ENCODE measurements around the gene ITGA2. TPM values are rescaled to one million over a fixed set of nuclear protein-coding genes. Genes with fewer than 3 reads are reported as not detected.
A peak's percentile ranks its signal among the peaks of the same experiment; 100 is the strongest.

Gene ITGA2
- total and polyA plus RNA-seq, 9 of the 15 experiments (the other 6 are each of a cell fraction or from before 2014, with no cell fraction given): 0.01 to 0.09 (median 0.03) TPM; not detected in 5

DNA sequence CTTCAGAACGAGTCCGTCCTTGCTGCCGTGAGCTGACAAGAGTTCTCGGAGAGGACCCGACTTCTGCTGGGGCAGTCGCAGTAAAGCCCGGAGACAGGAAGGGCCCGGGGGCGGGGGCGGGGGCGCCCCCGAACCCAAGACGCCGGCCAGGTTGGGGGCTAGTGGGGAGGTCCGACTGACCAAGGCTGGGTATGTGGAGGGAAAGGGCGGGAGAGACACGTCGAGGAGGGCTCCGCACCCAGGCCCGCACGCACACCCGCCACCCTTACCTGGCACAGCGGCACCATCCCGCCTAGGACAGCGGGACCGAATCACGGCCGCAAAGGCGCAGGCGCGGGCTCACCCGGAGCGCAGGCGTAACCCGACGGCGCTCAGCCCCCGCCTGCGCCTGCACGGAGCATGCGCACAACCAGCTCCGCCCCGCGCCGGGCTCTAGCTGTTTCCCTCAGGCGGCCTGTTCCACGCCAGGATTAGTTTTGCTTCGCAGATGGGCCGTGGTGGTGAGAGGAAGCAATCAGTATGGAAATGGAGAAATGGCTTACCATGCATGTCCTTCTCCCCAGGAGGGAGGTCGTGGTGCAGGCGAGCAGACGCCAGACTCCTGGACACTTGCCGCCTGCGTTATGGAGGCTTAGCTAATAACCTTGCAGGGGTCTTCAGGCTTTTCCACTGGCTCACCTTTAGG lies 120.4 kb downstream of the ITGA2 start, which contains the start of gene MOCS2:
Gene MOCS2, minus strand, starts transcription at position 315 of the 685 bp plus-strand sequence. CDS start 2,583 bp downstream, outside the sequence.
- no peaks in the 10 kb centered on the region for H3K27me3 ChIP-seq (ENCODE audit: control insufficient read depth in 2 of 2, insufficient read depth in 2 of 2, low read length in 2 of 2)
- no peaks in the 10 kb centered on the region for H3K9me1 ChIP-seq (ENCODE audit: control insufficient read depth, insufficient read depth, low read length)
- BruUV-seq (replicated peaks): no TSS peak
- intact Hi-C loops (cut with micrococcal nuclease) (no loop called here), in situ Hi-C loops (cut with MboI) (no loop called here)
- POLR2A ChIA-PET: interaction anchor here (0.6 to 1.0 kb wide), 7 partner anchors 9 to 1224 kb away, joined by 3 to 8 read pairs (median 5); no protein-coding TSS in a partner anchor
- H3K4me3 ChIP-seq: peak within 1 kb of the TSS; percentile 63
- H3K9me3 ChIP-seq (replicated peaks; ENCODE audit: control insufficient read depth, insufficient read depth, low read depth, low read length): no peaks in the 10 kb centered on the region; the same call in 1 of the 2 replicates
- peak within 1 kb of the TSS; percentile 98 for H2AFZ ChIP-seq (ENCODE audit: low read depth, low read length)
- WGBS (ENCODE audit: insufficient coverage, low coverage, missing lambda C conversion rate): under 1% methylated on average over 44 of the region's 54 CpGs
- peaks cover 5 to 9% of the 10 kb centered on the region in 2 experiments; a peak in 2 of 5 replicates for H3K4me1 ChIP-seq (replicated peaks in 1 of 2; ENCODE audit: control insufficient read depth in 2 of 2, insufficient read depth in 2 of 2, low read length in 2 of 2)
- peak within 1 kb of the TSS; percentile 88 to 90 for H3K9ac ChIP-seq (ENCODE audit: insufficient read depth in 1 of 2, low read depth in 2 of 2, low read length in 2 of 2)
- no peaks in the 10 kb centered on the region for H4K20me1 ChIP-seq (replicated peaks; ENCODE audit: control insufficient read depth, insufficient read depth, low read length)
- peak; percentile 86 for FAIRE-seq
- peaks cover 10% of the 10 kb centered on the region for H3K36me3 ChIP-seq (ENCODE audit: control insufficient read depth, insufficient read depth, low read length)
- peak; percentile 98 for ATAC-seq
- H3K79me2 ChIP-seq (ENCODE audit: control insufficient read depth, insufficient read depth, low read length): peaks cover 32% of the 10 kb centered on the region
- CTCF ChIA-PET (ENCODE audit: low intra/inter-chr PET ratio): no interaction called here
- H3K27ac ChIP-seq (ENCODE audit: extremely low read depth, low read depth, low read length): peak within 1 kb of the TSS; percentile 80
- peak within 1 kb of the TSS; percentile 98 for H3K4me2 ChIP-seq (ENCODE audit: insufficient read depth, low read length)
- DNase-seq (ENCODE audit: extremely low read depth in 1 of 4, low spot score in 3 of 4): peak; percentile 95 to 98 (median 98)
- TF ChIP-seq POLR2B (IDR thresholded peaks at IDR 0.05; ENCODE audit: low read depth, partially characterized antibody) (peak; percentile 92), POLR2A (conservative IDR thresholded peaks at IDR 0.05) (peak; percentile 88), HMGN3 (IDR thresholded peaks at IDR 0.05; ENCODE audit: borderline replicate concordance, extremely low read depth, insufficient read length, low read depth, low read length) (peak; percentile 80), USF2 (CRISPR knock-in tag; IDR thresholded peaks at IDR 0.05) (no peak), GMEB1 (CRISPR knock-in tag; IDR thresholded peaks at IDR 0.05) (peak; percentile 48; the same call in 1 of the 2 replicates), PTRF (tag; IDR thresholded peaks at IDR 0.05) (no peak), POU5F1 (IDR thresholded peaks at IDR 0.05; ENCODE audit: borderline replicate concordance, low read depth, low read length, partially characterized antibody) (peak; percentile 58), ZNF75A (CRISPR knock-in tag; IDR thresholded peaks at IDR 0.05) (no peak), ZBTB26 (CRISPR knock-in tag; IDR thresholded peaks at IDR 0.05) (no peak), ZBTB7A (IDR thresholded peaks at IDR 0.05; ENCODE audit: borderline replicate concordance, control insufficient read depth, low read depth, low read length) (peak; percentile 79; the same call in 1 of the 2 replicates)
- TF ChIP-seq, protein P1, sequence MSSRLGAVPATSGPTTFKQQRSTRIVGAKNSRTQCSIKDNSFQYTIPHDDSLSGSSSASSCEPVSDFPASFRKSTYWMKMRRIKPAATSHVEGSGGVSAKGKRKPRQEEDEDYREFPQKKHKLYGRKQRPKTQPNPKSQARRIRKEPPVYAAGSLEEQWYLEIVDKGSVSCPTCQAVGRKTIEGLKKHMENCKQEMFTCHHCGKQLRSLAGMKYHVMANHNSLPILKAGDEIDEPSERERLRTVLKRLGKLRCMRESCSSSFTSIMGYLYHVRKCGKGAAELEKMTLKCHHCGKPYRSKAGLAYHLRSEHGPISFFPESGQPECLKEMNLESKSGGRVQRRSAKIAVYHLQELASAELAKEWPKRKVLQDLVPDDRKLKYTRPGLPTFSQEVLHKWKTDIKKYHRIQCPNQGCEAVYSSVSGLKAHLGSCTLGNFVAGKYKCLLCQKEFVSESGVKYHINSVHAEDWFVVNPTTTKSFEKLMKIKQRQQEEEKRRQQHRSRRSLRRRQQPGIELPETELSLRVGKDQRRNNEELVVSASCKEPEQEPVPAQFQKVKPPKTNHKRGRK (tag; IDR thresholded peaks at IDR 0.05): no peak
- TF ChIP-seq, protein P2, sequence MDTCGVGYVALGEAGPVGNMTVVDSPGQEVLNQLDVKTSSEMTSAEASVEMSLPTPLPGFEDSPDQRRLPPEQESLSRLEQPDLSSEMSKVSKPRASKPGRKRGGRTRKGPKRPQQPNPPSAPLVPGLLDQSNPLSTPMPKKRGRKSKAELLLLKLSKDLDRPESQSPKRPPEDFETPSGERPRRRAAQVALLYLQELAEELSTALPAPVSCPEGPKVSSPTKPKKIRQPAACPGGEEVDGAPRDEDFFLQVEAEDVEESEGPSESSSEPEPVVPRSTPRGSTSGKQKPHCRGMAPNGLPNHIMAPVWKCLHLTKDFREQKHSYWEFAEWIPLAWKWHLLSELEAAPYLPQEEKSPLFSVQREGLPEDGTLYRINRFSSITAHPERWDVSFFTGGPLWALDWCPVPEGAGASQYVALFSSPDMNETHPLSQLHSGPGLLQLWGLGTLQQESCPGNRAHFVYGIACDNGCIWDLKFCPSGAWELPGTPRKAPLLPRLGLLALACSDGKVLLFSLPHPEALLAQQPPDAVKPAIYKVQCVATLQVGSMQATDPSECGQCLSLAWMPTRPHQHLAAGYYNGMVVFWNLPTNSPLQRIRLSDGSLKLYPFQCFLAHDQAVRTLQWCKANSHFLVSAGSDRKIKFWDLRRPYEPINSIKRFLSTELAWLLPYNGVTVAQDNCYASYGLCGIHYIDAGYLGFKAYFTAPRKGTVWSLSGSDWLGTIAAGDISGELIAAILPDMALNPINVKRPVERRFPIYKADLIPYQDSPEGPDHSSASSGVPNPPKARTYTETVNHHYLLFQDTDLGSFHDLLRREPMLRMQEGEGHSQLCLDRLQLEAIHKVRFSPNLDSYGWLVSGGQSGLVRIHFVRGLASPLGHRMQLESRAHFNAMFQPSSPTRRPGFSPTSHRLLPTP (IDR thresholded peaks at IDR 0.05; ENCODE audit: borderline replicate concordance, extremely low read depth, insufficient read length): no peak

Data from K562 (cell line).